Astrocyte of the spinal cord (primary cell): ENCODE measurements around the gene GNG12.

Experiments used
- DNase-seq: peaks from one replicate; pipeline ENCODE4 v3.0.0; 2011; ENCODE audit warnings: low read depth, low spot score
- H3K4me3 ChIP-seq: 2 replicates; pipeline ENCODE4 v1.5.1; 2011; ENCODE audit warnings: low read depth, mild to moderate bottlenecking, low read length, moderate library complexity
- in situ Hi-C: cut with HindIII; loops from 2 replicates; pipeline ENCODE4 v1.10.0; 2017; ENCODE audit warnings: low sequenced_read_pairs
- TF ChIP-seq, protein P1 (sequence below): IDR thresholded peaks from 2 replicates; pipeline ENCODE4 v1.5.1; 2012; ENCODE audit warnings: low read depth, mild to moderate bottlenecking, low read length, inconsistent platforms

Gene GNG12

DNA sequence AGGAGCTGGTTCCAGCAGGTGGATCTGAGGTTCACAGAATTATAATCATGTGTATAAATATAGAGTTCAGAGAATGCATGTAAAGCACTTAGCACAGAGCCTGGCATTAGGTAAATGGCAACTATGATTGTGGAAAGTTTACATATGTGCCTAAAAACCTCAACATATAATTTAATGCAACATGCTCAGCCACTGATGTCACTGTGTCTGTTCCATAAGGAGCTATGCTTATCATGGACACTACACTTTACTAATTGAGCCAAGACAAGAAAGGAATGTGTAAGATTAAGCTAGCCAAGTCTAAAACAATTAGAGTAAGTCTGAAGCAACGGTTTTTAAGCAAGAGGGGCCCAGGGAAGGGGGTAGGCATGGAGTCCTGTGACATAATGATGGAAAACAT is 61.5 kb downstream of the GNG12 start:
- TF ChIP-seq, protein P1, sequence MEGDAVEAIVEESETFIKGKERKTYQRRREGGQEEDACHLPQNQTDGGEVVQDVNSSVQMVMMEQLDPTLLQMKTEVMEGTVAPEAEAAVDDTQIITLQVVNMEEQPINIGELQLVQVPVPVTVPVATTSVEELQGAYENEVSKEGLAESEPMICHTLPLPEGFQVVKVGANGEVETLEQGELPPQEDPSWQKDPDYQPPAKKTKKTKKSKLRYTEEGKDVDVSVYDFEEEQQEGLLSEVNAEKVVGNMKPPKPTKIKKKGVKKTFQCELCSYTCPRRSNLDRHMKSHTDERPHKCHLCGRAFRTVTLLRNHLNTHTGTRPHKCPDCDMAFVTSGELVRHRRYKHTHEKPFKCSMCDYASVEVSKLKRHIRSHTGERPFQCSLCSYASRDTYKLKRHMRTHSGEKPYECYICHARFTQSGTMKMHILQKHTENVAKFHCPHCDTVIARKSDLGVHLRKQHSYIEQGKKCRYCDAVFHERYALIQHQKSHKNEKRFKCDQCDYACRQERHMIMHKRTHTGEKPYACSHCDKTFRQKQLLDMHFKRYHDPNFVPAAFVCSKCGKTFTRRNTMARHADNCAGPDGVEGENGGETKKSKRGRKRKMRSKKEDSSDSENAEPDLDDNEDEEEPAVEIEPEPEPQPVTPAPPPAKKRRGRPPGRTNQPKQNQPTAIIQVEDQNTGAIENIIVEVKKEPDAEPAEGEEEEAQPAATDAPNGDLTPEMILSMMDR: no peak
- in situ Hi-C loops: no loop called here
- no peak overlapping the region for H3K4me3 ChIP-seq
- no peak for DNase-seq

DNA sequence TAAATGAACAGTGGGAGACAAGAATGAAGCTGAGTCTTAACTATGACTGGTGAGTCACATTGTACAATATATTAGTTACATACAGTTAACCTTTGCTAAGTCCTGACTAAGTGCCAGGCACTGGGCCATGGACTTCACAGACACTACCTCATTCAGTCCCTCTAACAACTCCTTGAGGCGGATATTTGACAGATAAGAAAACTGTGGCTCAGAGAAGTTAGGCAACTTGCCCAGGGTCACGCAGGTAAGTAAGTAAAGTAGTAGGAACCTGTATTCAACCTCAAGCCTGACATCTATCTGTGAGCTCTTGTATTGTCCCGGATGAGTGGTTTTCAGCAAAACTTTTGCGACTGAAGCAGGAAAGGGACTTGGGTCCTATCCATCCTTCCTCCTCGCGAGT is 62.1 kb downstream of the GNG12 start:
- in situ Hi-C loops: no loop called here
- DNase-seq: peak; percentile 86
- TF ChIP-seq, protein P1: peak; percentile 25
- no peak overlapping the region for H3K4me3 ChIP-seq

DNA sequence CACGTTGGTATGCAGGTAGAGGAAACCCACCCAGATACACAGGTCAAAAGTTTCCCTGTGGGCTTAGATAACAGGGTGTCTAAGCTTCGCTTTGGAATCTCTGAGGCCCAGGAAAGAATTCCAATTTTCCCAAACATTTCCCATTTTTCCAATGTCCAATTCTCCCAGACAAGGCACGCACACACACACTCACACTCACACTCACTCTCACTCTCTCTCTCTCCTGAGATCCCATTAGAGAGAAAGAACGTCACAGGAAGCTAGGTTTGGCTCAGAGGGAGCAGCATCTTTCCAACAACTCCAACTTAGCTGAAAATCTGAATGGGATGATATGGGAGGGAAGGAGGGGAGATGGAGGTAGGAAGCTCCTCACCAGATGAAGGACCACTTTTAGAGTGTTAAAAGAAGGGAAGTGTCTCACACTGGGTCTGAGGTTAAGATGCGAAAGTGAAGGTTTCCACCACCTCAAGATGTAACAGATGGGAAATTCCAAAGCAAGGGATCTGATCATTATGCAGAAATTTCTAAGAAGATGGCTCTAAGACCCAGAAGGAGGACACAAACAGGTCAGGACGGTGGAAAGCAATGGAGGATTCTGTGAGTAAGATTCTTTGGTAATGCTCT is 63.5 kb downstream of the GNG12 start:
- no peak overlapping the region for H3K4me3 ChIP-seq
- DNase-seq: no peak
- in situ Hi-C loops: no loop called here
- TF ChIP-seq, protein P1: no peak

- in situ Hi-C loops: no loop called here
- no peak for DNase-seq
- TF ChIP-seq, protein P1: no peak
- H3K4me3 ChIP-seq: no peak overlapping the region
Measured at GRCh38 chr1:67768480-67768879, 64.8 kb downstream of the GNG12 start.

GRCh38 chr1:67767103-67767782 is 66.0 kb downstream of the GNG12 start:
- DNase-seq: no peak
- TF ChIP-seq, protein P1: no peak
- no peak overlapping the region for H3K4me3 ChIP-seq
- in situ Hi-C loops: no loop called here

GRCh38 chr1:67766141-67766978 is 66.9 kb downstream of the GNG12 start:
- DNase-seq: peak; percentile 88
- TF ChIP-seq, protein P1: peak; percentile 69
- H3K4me3 ChIP-seq: no peak overlapping the region

More at GRCh38 chr1:67766141-67766978, 66.9 kb downstream of the GNG12 start:
- in situ Hi-C loops: no loop called here
